Keratinocyte (primary cell): Measurements from ENCODE around the gene TRIM69. TPM values are rescaled to one million over a fixed set of nuclear protein-coding genes. Genes with fewer than 3 reads are reported as not detected.
"Not testable (repeated sequence)": the region's sequence is repeated elsewhere in the genome, so short reads cannot be mapped to it uniquely, and the experiment has no call there.

Experiments used
- DNase-seq: peaks from one replicate; pipeline ENCODE4 v3.0.0-alpha.2; 2011; ENCODE audit warnings: low read depth, missing footprints, low spot score
- FAIRE-seq: peaks from 2 replicates; lab custom pipeline; 2011; peaks lifted over from hg19 to GRCh38; lab: Jason Lieb, UNC
- H2AFZ ChIP-seq: 2 replicates; pipeline ENCODE4 v1.6.0; 2012; ENCODE audit warnings: low read length, control low read depth, inconsistent platforms; ENCODE audit not compliant: control insufficient read depth
- H3K27ac ChIP-seq: 2 replicates; pipeline ENCODE4 v1.5.1; 2011; ENCODE audit warnings: low read length; ENCODE audit not compliant: control insufficient read depth, insufficient read depth
- H3K27me3 ChIP-seq: 3 replicates; pipeline ENCODE4 v1.6.0; 2011; ENCODE audit warnings: low read length; ENCODE audit not compliant: control insufficient read depth, insufficient read depth; ENCODE audit errors: extremely low read depth
- H3K36me3 ChIP-seq, 2 experiments: 2 replicates in 1 of 2; 3 replicates in 1 of 2; pipeline ENCODE4 v1.5.1; 2011; ENCODE audit warnings: low read length in 2 of 2, mild to moderate bottlenecking in 1 of 2; ENCODE audit not compliant: control insufficient read depth in 2 of 2, insufficient read depth in 2 of 2; ENCODE audit errors: extremely low read depth in 1 of 2
- H3K4me1 ChIP-seq: 3 replicates; pipeline ENCODE4 v1.5.1; 2011; ENCODE audit warnings: low read length; ENCODE audit not compliant: control insufficient read depth, insufficient read depth; ENCODE audit errors: extremely low read depth
- H3K4me2 ChIP-seq: 3 replicates; pipeline ENCODE4 v1.6.0; 2011; ENCODE audit warnings: low read depth, low read length; ENCODE audit not compliant: control insufficient read depth, insufficient read depth; ENCODE audit errors: extremely low read depth
- H3K4me3 ChIP-seq, 3 experiments: fragments of 200-600 bp in 1 of 3; sonication (generic) in 1 of 3; 2 replicates in 2 of 3; 3 replicates in 1 of 3; pipeline ENCODE4 v1.5.1; 2011 to 2016; ENCODE audit warnings: low read length in 3 of 3, mild to moderate bottlenecking in 3 of 3, control low read depth in 2 of 3, inconsistent platforms in 1 of 3, low read depth in 1 of 3, mixed read lengths in 1 of 3, mixed run types in 1 of 3, moderate library complexity in 1 of 3; ENCODE audit not compliant: control insufficient read depth in 2 of 3, insufficient read depth in 2 of 3; ENCODE audit errors: extremely low read depth in 1 of 3
- H3K79me2 ChIP-seq: 2 replicates; pipeline ENCODE4 v1.6.0; 2012; ENCODE audit warnings: low read length; ENCODE audit not compliant: control insufficient read depth, insufficient read depth
- H3K9ac ChIP-seq: 3 replicates; pipeline ENCODE4 v1.6.0; 2011; ENCODE audit warnings: low read length; ENCODE audit not compliant: control insufficient read depth, insufficient read depth; ENCODE audit errors: extremely low read depth
- H3K9me1 ChIP-seq: 3 replicates; pipeline ENCODE4 v1.6.0; 2011; ENCODE audit warnings: low read length; ENCODE audit not compliant: control insufficient read depth, insufficient read depth; ENCODE audit errors: extremely low read depth
- H3K9me3 ChIP-seq: 2 replicates; pipeline ENCODE4 v1.5.1; 2012; ENCODE audit warnings: low read depth, low read length; ENCODE audit not compliant: control insufficient read depth
- H4K20me1 ChIP-seq: 3 replicates; pipeline ENCODE4 v1.6.0; 2011; ENCODE audit warnings: low read length; ENCODE audit not compliant: control insufficient read depth, insufficient read depth; ENCODE audit errors: extremely low read depth
- EZH2 ChIP-seq: IDR thresholded peaks from one replicate; pipeline ENCODE4 v1.6.1; 2012; ENCODE audit warnings: inconsistent platforms, mild to moderate bottlenecking, low read length, moderate library complexity
- dilution Hi-C: fragments of 300-500 bp; cut with MboI; formaldehyde crosslinking; loops from one replicate; pipeline ENCODE4 v1.7.0; 2020; ENCODE audit warnings: low sequenced_read_pairs; ENCODE audit not compliant: extremely low pct_ligation_motif_present
- polyA plus RNA-seq, 5 experiments: library from polyadenylated mRNA; depleted of rRNA in 3 of 5; stranded (reverse) in 3 of 5; stranded (forward) in 1 of 5; unstranded in 1 of 5; fragments of >200 nt; gene quantifications; 1 replicate in 1 of 5; 2 replicates in 3 of 5; 3 replicates in 1 of 5; pipeline versions ENCODE4 v1.2.1 to v1.2.3, GENCODE V29; 2011 to 2012; ENCODE audit warnings: missing spikeins in 2 of 5, low read depth in 1 of 5, low replicate concordance in 1 of 5
- TF ChIP-seq, protein P1 (sequence below), 3 experiments: IDR thresholded peaks in 1 of 3; conservative IDR thresholded peaks in 1 of 3; optimal IDR thresholded peaks in 1 of 3; 2 replicates in 2 of 3; 3 replicates in 1 of 3; pipeline versions ENCODE3 to v1.5.1; 2011; ENCODE audit warnings: low read length in 3 of 3, mild to moderate bottlenecking in 3 of 3, moderate library complexity in 2 of 3, control low read depth in 1 of 3, inconsistent platforms in 1 of 3; ENCODE audit not compliant: insufficient read depth in 2 of 3; ENCODE audit errors: extremely low read depth in 1 of 3

Gene TRIM69
- polyA plus RNA-seq, 1 donor (not counting 4 experiments of a cell fraction or from before 2014, with no cell fraction given), result 11.0 TPM

DNA sequence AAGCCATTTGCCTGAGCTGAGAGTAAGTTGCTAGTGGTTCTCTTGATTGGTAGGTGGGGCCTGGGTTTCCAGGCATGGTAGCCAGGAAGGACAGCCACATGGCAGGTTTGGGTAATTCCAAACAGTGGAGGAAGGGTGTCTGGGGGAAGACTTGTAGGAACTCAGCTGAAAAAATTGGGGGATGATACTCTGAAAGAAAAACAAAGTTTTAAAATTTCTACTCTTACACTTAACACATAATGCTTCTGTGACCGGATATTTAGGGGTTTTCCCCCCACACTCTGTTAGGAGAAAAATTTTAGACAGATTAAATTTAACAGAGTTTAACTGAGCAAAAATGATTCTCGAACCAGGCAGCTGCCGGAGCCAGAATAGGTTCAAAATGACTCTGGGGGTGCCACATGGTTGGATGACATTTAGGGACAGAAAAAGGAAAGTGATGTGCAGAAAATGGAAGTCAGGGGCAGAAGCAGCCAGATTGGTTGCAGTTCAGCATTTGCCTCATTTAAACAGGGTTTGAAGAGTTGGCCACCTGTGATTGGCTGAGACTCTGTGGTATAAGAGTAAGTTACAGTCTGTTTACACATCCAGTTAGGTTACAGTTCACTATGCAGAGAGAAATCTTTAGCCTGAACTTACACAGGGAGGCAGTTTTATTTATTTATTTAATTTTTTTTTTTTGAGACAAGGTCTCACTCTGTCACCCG is 16.9 kb upstream of the TRIM69 start:
- H3K9ac ChIP-seq, result no peak overlapping the region
- H3K36me3 ChIP-seq, result peaks cover 26 to 29% of the 10 kb centered on the region in 2 experiments
- no peaks in the 10 kb centered on the region for H3K9me3 ChIP-seq
- no peak for FAIRE-seq
- H3K27ac ChIP-seq, result no peak overlapping the region
- peaks cover 6% of the 10 kb centered on the region for H4K20me1 ChIP-seq
- no peak overlapping the region for H3K4me2 ChIP-seq
- H3K4me3 ChIP-seq, result no peak overlapping the region
- no peak for TF ChIP-seq EZH2
- TF ChIP-seq, protein P1, sequence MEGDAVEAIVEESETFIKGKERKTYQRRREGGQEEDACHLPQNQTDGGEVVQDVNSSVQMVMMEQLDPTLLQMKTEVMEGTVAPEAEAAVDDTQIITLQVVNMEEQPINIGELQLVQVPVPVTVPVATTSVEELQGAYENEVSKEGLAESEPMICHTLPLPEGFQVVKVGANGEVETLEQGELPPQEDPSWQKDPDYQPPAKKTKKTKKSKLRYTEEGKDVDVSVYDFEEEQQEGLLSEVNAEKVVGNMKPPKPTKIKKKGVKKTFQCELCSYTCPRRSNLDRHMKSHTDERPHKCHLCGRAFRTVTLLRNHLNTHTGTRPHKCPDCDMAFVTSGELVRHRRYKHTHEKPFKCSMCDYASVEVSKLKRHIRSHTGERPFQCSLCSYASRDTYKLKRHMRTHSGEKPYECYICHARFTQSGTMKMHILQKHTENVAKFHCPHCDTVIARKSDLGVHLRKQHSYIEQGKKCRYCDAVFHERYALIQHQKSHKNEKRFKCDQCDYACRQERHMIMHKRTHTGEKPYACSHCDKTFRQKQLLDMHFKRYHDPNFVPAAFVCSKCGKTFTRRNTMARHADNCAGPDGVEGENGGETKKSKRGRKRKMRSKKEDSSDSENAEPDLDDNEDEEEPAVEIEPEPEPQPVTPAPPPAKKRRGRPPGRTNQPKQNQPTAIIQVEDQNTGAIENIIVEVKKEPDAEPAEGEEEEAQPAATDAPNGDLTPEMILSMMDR (optimal IDR thresholded peaks at IDR 0.05 in 1 of 3, IDR thresholded peaks at IDR 0.05 in 1 of 3, conservative IDR thresholded peaks at IDR 0.05 in 1 of 3; ENCODE audit: extremely low read depth in 1 of 3, insufficient read depth in 2 of 3, low read length in 3 of 3), result no peak
- dilution Hi-C loops, result no loop called here
- peaks cover 16% of the 10 kb centered on the region for H3K79me2 ChIP-seq
- no peaks in the 10 kb centered on the region for H3K4me1 ChIP-seq
- H3K27me3 ChIP-seq, result no peaks in the 10 kb centered on the region
- no peak overlapping the region for H2AFZ ChIP-seq
- no peaks in the 10 kb centered on the region for H3K9me1 ChIP-seq
- DNase-seq, result no peak

DNA sequence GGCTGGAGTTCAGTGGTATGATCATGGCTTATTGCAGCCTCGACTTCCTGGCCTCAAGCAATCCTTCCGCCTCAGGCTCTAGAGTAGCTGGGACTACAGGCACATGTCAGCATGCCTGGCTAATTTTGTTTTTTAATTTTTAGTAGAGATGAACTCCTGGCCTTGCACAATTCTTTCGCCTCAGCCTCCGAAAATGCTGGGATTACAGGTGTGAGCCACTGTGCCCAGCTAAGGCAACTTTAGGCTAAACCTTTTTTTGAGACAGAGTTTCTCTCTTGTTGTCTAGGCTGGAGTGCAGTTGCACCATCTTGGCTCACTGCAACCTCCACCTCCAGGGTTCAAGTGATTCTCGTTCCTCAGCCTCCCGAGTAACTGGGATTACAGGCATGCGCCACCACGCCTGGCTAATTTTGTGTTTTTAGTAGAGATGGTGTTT is 16.3 kb upstream of the TRIM69 start:
- Histone ChIP-seq H3K79me2 (peaks cover 10% of the 10 kb centered on the region), H3K36me3 (peaks cover 24 to 28% of the 10 kb centered on the region in 2 experiments)
- dilution Hi-C loops, H4K20me1 ChIP-seq, H3K9me3 ChIP-seq, FAIRE-seq, H3K27me3 ChIP-seq, DNase-seq, H3K9ac ChIP-seq, H2AFZ ChIP-seq, H3K4me3 ChIP-seq, H3K27ac ChIP-seq, H3K4me2 ChIP-seq, H3K9me1 ChIP-seq, H3K4me1 ChIP-seq: not testable (repeated sequence)
